Right ventricle myocardium superior (tissue), 1 donor: ENCODE data around the gene SSX2B. TPM values are rescaled to one million over a fixed set of nuclear protein-coding genes. Genes with fewer than 3 reads are reported as not detected.
"Not testable (repeated sequence)": the region's sequence is repeated elsewhere in the genome, so short reads cannot be mapped to it uniquely, and the experiment has no call there.

ENCODE experiments used
- ATAC-seq: fragments of 200-7000 bp; cut with Tn5 transposase; one replicate; pipeline ENCODE4 v1.9.1; 2020; ENCODE audit warnings: mild to moderate bottlenecking; ENCODE audit not compliant: poor library complexity
- DNase-seq: peaks from one replicate; pipeline ENCODE4 v3.0.0-alpha.2; 2020
- intact Hi-C: fragments of 100-400 bp; cut with DNase I; formaldehyde crosslinking; loops from one replicate; pipeline ENCODE4 v1.11.2; 2022
- long read RNA-seq: library from polyadenylated mRNA; unstranded; transcript quantifications from one replicate; pipeline ENCODE4 v2.0.0, GENCODE V29; 2021
- total RNA-seq: library from RNA; stranded (reverse); fragmentation: NEBNext Ultra II Directional; extraction: Animal tissue kit (Norgen Biotek cat#: 25700); gene quantifications from one replicate; pipeline ENCODE4 v1.2.1, GENCODE V29; 2021
- donor health status: DM: no; HTN: yes; CAD: no; lungs with severe emphysema.

The SSX2B gene, protein sequence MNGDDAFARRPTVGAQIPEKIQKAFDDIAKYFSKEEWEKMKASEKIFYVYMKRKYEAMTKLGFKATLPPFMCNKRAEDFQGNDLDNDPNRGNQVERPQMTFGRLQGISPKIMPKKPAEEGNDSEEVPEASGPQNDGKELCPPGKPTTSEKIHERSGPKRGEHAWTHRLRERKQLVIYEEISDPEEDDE
- total RNA-seq, result not detected
- long read RNA-seq, result 0 reads

DNA sequence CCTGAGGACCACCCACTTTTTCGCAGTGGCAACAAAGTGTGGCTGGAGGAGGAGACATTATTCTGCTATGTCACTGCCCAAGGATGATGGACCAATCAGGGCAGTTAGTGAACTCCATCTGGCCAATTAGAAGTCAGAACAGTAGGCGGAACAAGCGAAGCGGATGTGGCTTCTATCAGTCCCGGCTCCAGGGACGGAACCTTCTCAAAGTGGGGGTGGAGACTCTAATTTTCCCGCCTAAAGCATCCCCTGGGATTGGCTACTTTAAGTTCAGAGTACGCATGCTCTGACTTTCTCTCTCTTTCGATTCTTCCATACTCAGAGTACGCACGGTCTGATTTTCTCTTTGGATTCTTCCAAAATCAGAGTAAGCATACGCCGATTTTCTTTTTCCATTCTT lies at the start of gene SSX2B:
TSS of gene SSX2B (plus strand) at position 301 of the 400 bp plus-strand sequence. CDS start 1,429 bp downstream, outside the sequence.
- DNase-seq, intact Hi-C loops, ATAC-seq: not testable (repeated sequence)

DNA sequence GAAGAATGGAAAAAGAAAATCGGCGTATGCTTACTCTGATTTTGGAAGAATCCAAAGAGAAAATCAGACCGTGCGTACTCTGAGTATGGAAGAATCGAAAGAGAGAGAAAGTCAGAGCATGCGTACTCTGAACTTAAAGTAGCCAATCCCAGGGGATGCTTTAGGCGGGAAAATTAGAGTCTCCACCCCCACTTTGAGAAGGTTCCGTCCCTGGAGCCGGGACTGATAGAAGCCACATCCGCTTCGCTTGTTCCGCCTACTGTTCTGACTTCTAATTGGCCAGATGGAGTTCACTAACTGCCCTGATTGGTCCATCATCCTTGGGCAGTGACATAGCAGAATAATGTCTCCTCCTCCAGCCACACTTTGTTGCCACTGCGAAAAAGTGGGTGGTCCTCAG lies 44.0 kb upstream of the SSX2B start, which contains the start of gene SSX2:
TSS of gene SSX2 (minus strand) at position 101 of the 400 bp plus-strand sequence. CDS start 1,429 bp downstream, outside the sequence.
- DNase-seq, ATAC-seq, intact Hi-C loops: not testable (repeated sequence)

DNA sequence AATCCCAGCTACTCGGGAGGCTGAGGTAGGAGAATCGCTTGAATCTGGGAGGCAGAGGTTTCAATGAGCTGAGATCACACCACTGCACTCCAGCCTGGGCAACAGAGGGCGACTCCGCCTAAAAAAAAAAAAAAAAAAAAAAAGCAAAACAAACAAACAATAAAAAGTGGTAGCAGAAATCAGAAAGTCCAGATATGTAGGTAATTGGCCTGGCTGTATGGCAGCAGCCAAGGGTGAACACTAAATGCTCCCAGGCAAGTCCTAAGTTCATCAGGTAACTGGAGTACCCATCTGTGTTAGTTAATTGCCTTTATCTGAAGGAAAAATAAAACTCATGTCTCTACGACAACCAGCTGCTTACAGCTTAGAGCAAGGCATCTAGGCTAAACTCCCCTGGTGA lies 14.9 kb downstream of the SSX2B start:
- intact Hi-C loops, DNase-seq, ATAC-seq: not testable (repeated sequence)

- intact Hi-C loops, DNase-seq, ATAC-seq: not testable (repeated sequence)
These were observed 22.5 kb downstream of the SSX2B start for GRCh38 chrX:52773504-52773903.

- intact Hi-C loops, ATAC-seq, DNase-seq: not testable (repeated sequence)
These were observed 46.3 kb downstream of the SSX2B start, which contains the start of gene SPANXN5 for GRCh38 chrX:52797327-52797726. Gene SPANXN5 (minus strand): TSS chrX:52797427. CDS start chrX:52797348, 79 bp downstream.

- DNase-seq, intact Hi-C loops, ATAC-seq: not testable (repeated sequence)
These were observed 53.8 kb downstream of the SSX2B start for GRCh38 chrX:52804876-52805275.

Other genes with a start within 250 kb of the SSX2B start
- gene XAGE1B, start 234.2 kb upstream of the SSX2B start, total RNA-seq, result not detected
- not detected for gene SSX7, start 96.4 kb upstream of the SSX2B start, total RNA-seq
- not detected for gene SSX2, start 44.1 kb upstream of the SSX2B start, total RNA-seq
- gene SPANXN5, start 46.2 kb downstream of the SSX2B start, total RNA-seq, result not detected
- gene XAGE5, start 60.0 kb downstream of the SSX2B start, total RNA-seq, result not detected
- not detected for gene XAGE3, start 116.8 kb downstream of the SSX2B start, total RNA-seq
- gene FAM156B, start 146.1 kb downstream of the SSX2B start, total RNA-seq, result 5.6 TPM
- gene FAM156A, start 207.3 kb downstream of the SSX2B start, total RNA-seq, result 7.6 TPM